NCI-H1105 treated with DMSO at 0.1 percent for 48 hours (cell line): ENCODE data around the gene DCDC2B.
"Not testable (repeated sequence)": the region's sequence is repeated elsewhere in the genome, so short reads cannot be mapped to it uniquely, and the experiment has no call there.

Experiments
- DNase-seq: peaks from one replicate; lab custom pipeline; 2025; lab: John Stamatoyannopoulos, UW

The DCDC2B gene

DNA sequence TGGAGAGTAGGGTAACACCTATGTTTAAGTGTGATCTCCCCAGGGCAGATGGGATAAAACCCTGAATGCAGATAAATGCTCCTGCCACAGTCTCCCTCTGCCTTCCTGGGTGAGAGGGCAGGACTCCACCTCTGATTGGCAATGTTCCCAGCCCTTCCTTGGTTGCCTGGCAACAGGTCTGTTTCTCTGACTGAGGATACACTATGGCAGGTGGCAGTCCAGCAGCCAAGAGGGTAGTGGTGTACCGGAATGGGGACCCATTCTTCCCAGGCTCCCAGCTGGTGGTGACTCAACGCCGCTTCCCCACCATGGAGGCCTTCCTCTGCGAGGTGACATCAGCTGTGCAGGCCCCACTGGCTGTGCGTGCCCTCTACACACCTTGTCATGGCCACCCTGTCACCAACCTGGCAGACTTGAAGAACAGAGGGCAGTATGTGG is at the start of gene DCDC2B:
DCDC2B (plus strand) TSS at position 199 of the 438 bp plus-strand sequence; CDS start at position 204, 5 bp downstream.
- peak; percentile 96 for DNase-seq

DNA sequence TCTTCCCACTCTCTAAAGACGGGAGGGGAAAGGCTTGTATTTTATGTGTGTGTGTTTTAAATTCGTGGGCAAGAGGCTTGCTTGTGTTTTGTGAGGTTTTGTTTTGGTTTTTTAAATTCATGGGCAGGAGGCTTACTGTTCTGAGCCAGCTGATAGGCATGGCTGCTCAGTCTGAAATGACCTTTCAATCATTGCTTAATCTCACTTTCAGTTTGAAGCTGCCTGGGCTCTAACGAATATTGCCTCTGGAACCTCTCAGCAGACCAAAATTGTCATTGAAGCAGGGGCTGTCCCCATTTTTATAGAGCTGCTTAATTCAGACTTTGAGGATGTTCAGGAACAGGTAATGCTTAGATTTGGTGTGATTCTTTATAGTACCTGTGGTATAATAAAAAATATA is 49.7 kb upstream of the DCDC2B start:
- no peak for DNase-seq

DNA sequence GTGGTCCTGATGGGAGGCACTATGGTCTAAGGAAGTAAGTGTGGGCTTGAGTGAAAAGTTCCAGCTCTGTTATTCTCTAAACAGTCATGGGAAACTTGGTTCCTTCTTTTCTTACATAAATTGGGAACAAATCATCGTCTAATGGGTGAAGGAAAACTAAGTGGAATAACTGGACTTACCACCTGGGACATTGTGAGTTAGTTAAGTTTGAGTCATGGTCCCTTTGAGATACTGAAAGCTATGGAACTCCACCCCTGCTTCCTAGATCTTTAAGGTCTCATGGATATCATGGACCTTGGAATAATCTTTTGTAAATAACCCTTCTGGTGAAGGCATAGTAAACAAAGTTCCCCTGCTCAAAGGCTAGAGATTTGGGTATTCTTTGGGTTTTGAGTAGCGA is 45.5 kb upstream of the DCDC2B start:
- no peak for DNase-seq

DNA sequence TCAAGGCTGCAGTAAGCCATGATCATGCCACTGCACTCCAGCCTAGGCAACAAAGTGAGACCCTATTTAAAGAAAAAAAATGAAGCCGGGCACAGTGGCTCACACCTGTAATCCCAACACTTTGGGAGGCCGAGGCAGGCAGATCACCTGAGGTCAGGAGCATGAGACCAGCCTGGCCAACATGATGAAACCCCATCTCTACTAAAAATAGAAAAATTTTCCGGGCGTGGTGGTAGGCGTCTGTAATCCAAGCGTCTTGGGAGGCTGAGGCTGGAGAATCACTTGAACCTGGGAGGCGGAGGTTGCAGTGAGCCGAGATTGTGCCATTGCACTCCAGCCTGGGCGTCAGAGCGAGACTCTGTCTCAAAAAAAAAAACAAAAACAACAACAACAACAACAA is 43.3 kb upstream of the DCDC2B start:
- DNase-seq: not testable (repeated sequence)

DNA sequence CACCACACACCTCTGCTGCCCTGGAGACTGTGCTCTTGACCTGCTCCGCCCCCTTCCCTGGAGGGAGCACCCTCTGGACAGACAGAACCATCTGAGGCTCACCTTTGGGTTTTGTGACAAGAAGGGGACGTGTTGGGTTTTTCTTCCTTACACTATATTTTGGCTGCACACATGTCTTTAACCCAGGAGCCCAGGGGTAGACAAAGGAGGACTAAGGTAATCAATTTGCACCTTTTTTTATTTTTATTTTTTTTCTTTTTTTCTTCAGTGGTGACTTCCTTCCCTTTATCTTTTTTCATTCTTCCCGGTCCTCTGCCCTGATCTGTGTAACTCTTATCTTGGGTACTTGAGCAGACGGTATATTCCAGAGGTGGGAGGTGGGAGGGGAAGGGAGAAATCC is 37.9 kb upstream of the DCDC2B start:
- DNase-seq: no peak

DNA sequence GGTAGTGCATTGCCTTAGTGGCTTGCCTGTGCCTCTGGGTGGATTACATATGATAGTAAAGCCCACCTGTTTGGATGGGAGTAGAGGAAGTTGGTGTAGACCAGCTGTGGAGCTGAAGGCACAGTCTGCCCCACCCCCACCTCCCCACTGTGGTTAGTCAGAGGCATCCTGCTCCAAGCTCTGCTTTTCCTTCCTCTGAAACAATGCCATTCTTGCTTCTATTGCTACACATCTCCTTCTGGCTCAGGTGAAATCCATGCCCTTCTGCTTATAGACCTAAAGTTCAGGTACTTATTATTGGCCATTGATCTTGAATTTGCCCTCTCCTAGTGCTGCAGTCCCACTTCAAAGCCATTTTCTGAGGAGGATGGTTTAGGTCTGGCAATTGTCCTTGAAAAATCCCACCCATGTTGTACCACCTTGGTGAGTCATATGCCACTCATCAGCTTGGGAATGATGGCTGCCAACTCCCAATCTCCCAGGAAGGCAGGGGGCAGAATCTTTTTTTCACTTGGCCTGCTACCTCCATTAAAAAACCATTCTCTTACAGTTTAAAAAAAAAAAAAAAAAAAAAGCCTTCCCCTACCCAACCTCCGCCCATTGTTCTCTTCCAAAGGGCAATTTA is 36.2 kb upstream of the DCDC2B start:
- DNase-seq: no peak

DNA sequence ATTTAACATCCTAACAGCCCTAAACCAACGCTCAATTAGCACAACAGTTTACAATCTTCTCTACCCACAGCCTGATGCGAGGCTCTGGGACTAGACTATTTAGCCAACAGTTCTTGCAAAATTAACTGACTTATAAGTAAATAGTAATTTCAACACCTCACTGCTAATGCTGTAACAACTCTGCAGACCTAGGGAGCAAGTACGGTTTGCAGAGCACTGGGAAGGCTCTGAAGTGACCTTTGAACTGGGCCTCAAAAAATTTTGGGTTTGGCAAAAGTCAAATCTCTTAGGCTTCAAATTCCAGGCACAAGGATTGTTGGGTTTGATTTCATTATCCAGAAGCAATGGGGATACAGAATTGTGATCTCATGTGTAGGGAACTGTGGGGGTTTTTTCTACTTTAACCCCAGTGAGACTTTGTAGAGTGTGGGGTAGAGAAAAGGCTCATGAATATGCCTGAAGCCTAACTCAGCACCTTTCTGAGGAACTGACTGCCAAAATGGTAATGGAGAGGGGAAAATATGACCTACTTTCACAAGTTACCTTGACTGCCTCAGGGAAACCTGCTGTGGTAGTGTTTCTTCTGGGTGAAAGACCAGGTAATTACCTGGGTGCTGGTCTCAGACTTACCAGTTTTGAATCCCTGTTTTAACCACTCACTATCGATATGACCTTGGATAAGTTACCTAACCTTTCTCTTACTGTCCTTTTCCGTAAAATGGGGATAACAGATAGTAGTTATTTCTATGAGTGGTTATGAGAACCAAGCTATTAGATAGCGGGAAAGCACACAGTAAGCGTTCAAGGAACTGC is 30.3 kb upstream of the DCDC2B start:
- no peak for DNase-seq

DNA sequence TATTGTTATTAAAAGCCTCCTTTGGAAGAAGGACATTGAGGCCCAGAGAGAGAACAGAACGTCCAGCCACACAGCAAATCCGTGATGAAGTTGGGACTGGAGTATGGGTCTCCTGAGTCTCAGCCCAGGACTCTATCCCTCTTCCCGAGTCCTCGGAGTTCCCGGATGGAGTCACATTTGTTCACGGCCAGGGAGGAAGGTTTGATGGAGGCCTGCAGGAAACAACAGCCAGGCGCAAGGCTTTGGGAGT is 29.8 kb upstream of the DCDC2B start:
- no peak for DNase-seq

DNA sequence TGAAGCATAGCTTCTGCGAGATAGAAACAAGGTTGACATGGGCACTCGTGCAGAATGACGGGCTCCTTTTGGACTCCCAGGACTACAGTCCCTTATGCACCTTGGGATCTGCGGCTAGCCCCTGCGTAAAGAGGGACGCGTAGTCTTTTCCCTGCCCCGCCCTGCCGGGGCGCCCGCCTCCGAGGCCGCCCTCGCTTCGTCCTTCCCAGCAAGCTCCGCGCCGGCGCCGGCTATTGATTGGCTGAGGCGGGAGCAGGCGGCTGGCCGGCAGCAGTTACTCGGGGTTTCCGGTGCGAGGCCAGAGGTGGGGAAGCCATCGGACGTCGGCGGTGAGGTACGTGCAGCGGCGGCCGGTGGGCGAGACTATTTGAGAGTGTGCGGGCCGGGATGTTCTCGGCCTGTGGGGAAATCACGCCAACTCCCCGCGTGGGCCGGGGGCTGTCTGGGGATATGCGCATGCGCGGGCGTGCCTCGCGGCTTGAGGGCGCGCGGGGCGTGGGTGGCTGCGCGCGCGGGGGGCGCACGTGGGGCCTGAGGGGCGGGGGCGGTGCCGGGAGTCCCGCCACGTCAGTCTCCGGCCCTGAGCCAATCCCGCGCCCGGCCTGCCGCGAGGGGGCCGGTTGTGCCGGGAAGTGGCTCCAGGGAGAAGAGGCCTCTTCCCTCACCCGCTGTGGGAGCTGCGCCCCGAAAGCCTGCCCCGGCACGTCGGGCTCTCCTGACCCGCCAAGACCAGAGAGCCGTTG is 29.3 kb upstream of the DCDC2B start, which contains the start of gene TXLNA:
TXLNA (plus strand) TSS at position 233 of the 743 bp plus-strand sequence. CDS start 671 bp downstream, outside the sequence.
- peak; percentile 94 for DNase-seq

DNA sequence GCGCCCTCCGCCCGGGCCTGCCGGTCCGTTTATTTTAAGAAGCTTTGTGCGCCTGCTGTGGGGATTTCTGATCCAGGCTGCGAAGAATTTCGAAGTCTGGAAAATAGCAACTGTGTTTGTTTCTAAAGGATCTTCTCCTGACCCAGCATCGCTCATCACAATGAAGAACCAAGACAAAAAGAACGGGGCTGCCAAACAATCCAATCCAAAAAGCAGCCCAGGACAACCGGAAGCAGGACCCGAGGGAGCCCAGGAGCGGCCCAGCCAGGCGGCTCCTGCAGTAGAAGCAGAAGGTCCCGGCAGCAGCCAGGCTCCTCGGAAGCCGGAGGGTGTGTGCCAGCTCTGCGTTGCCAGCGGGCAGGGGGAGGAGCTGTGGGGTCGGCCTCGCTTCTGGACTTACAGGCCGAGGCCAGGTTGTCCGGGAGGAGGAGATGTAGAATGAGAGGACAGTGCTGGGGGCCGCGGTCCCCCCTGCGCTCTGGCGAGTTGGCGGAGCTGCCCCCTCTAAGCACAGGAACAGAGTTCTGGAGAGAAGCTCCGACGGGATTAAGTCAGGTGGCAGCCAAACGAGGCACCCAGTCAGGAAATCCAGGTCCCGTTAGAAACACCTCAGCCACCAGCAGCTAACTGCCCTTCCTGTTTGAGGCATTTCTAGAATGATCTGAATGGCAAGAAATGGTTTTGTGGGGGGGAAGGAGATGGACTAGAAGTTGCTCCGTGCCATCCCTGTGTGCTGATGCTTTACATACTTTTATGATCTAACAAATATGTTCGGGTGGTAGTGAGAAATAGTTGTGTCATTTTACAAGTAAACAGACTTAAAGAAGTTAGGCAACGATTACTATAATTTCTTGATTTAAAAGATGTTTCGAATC is 28.5 kb upstream of the DCDC2B start:
- peak; percentile 22 for DNase-seq

DNA sequence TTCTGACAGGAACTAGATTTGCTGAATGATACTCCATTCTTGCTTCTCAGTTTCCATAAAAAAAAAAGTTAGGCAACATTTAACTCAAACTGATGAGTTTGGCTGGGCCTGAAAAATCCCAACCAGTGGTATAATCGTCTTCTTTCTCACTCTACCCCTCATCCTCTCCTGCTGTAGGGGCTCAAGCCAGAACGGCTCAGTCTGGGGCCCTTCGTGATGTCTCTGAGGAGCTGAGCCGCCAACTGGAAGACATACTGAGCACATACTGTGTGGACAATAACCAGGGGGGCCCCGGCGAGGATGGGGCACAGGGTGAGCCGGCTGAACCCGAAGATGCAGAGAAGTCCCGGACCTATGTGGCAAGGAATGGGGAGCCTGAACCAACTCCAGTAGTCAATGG is 27.8 kb upstream of the DCDC2B start:
- no peak for DNase-seq

DNA sequence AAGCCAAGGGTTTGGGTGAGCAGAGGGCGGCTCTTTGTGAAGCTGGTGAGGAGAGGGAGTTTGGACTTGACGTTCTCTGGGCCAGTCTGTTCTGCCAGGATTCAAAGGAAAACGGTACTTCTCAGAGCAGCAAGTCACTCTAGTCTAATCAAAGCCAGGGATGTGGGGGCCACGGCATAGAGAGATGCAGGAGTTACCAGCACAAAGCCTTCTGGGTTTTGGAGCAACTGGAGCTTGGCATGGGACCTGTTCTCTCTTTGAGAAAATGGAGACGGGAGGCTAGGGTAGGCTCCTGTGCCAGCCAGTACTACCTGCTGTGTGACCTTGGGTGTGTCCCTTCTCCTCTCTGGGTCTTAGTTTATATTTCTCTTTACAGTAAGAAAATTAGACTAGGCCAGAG is 27.3 kb upstream of the DCDC2B start:
- DNase-seq: no peak

DNA sequence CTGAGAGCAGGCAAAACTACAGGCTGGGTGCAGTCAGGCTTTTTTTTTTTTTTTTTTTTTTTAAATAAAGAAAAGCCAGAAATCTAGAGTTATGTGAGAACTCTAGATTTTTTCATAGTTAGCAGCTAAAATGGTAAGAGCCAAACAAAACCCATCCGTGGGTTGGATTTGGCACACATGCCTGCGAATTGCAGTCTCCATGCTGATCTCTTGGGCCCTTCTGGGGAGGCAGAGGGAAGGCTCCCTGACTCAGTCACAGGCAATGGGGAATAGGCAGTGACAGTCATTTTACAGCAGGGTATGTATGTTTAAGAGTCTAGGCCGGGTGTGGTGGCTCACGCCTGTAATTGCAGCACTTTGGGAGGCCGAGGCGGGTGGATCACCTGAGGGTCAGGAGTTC is 26.8 kb upstream of the DCDC2B start:
- DNase-seq: no peak

DNA sequence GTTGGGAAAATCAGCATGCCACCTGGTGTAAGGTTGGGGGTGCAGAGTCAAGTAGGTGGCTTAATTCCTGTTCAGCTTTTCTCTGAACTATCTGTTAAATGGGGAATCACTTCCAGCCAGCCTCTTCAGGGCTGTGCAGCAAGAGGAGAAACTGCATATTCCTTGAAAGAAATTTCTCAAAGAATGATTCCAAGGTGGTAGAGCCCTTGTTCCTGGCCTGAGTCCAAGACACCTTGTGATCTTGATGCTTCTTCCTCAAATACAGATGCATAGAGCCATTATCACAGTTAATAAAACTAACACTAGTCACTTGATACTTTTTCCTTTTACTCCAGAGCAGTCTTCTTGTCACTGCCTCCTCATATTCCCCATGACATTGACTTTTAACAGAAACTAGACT is 24.2 kb upstream of the DCDC2B start:
- DNase-seq: no peak

DNA sequence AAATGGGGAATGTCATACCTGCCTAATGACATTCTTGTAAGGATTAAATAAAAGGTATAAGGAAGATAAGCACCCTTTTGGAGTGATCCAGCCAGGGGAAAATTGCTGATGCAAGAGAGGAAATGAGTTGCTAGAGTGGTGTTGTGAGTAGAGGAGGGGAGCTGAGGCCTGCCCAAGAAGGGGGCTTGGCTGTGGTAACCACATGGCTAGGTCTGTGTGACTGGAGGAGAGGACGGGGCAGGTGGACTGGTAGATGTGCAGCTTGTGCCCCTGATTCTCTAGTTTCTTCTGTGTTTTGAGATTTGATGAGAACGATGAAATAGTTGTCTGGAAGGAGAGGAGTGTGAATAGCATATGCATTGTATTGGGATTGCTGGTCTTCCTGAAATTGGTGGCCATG is 22.8 kb upstream of the DCDC2B start:
- DNase-seq: no peak

DNA sequence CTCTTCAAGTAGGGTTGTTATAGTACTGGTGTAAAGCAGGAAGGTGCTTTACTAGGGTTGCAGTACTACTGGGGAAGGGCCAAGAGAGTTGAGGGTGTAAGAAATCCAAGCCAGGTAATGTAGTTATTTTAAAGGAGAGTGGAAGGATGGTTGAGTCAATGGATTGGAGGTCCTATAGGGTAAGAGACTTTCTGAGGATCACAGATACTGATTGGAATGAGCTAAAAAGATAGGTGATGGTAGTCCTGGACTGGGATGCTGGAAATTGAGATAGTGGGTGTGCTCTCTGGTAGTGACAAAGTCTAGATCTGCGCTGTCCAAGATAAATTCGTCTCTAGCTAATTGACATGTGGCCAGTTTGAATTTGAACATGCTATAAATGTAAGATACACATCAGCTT is 22.4 kb upstream of the DCDC2B start:
- no peak for DNase-seq

DNA sequence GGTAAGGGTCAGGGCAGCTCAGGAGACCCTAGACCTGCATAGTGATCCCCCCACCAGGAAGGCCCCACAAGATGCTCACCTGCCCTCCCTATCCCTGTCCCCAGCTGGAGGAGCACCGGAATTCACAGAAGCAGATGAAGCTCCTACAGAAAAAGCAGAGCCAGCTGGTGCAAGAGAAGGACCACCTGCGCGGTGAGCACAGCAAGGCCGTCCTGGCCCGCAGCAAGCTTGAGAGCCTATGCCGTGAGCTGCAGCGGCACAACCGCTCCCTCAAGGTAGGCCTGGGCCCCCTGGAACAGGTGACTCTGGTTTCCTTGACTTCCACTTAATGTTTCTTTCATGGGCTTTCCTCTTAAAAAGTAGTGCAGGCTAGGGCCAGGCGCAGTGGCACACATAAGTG is 21.0 kb upstream of the DCDC2B start:
- no peak for DNase-seq

DNA sequence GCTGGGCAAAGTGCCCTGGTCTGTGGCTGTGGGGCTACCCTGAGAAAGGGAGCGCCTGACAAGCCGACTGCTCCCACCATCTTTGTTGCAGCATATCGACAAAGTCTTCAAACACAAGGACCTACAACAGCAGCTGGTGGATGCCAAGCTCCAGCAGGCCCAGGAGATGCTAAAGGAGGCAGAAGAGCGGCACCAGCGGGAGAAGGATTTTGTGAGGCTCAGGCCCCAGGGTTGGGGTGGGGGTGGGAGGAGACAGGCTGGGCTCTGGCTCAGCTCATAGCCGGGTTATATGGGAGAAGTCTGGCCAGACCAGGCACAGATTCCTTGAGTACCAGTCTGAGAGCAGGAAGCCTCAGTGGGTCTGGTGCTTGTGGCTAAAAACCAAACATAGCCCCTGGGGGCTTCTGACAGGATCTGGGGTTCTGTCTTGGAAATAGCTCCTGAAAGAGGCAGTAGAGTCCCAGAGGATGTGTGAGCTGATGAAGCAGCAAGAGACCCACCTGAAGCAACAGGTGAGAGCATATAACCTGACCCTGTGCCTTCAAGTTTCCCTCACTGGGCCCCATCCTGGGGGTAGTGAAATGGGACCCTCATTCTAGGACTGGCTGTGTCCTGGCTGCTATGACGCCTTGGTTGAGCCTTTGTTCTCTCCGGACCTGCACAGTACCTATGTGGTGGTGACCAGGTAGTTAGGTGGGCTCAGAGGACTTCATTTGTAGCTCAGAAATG is 16.5 kb upstream of the DCDC2B start:
- DNase-seq: no peak

DNA sequence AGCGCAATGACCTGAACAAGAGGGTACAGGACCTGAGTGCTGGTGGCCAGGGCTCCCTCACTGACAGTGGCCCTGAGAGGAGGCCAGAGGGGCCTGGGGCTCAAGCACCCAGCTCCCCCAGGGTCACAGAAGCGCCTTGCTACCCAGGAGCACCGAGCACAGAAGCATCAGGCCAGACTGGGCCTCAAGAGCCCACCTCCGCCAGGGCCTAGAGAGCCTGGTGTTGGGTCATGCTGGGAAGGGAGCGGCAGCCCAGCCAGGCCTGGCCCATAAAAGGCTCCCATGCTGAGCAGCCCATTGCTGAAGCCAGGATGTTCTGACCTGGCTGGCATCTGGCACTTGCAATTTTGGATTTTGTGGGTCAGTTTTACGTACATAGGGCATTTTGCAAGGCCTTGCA is 13.9 kb upstream of the DCDC2B start:
- DNase-seq: no peak

DNA sequence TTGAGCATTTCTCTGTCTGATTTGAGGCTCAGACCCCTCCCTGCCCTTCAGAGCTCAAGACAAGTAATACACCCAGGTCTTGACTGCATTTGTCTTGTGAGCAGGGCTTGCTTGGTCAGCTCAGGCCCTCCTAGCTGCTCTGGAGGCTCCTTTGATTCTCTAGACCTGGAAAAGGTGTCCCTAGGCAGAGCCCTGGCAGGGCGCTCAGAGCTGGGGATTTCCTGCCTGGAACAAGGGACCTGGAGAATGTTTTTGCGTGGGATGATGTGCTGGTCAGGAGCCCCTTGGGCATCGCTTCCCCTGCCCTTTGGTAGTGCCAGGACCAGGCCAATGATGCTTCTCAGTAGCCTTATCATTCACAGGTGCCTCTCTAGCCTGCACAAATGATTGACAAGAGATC is 13.4 kb upstream of the DCDC2B start:
- DNase-seq: no peak
